Epidermal melanocyte (primary cell): ENCODE results near the gene RPL31.
A peak's percentile ranks its signal among the peaks of the same experiment; 100 is the strongest.

Source experiments
- DNase-seq: peaks from one replicate; pipeline ENCODE4 v3.0.0; 2011; ENCODE audit warnings: low spot score; ENCODE audit not compliant: insufficient read length

The RPL31 gene

DNA sequence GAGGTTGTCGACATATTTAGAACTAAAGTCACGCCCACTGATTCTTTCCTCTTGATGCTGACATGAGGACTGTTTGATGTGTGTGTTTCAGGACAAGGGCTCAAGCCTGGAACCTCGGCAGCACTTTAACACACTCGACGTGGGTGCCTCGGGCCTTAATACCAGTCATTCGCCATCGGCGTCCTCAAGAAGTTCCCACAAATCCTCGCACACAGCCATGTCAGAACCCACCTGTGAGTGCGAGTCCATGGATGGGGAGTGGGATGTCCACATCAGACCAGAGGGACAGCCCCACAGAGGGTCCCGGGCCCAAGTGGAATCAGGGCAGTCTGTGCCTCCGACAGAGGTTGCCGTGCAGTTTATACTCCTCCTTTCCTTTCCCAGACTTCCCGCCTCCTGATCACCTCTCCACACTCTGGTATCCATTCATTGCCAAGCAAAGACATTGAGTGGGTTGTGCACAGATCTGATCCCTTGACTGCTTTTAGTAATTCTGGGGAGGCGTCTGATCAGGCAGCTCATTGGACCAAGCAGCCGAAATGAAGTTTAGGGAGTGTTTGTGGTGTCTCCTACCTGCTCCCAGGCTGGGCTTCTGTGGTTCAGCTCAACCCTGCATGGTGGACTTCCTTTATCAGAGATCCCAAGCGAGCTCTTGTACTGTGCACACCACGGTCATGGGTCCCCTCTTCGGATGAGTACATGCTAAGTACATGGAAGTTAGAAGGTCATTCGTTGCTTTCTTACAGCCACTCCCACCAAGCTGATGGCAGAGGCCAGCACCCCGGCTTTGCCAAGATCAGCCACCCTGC lies 27.2 kb upstream of the RPL31 start:
- no peak for DNase-seq

DNA sequence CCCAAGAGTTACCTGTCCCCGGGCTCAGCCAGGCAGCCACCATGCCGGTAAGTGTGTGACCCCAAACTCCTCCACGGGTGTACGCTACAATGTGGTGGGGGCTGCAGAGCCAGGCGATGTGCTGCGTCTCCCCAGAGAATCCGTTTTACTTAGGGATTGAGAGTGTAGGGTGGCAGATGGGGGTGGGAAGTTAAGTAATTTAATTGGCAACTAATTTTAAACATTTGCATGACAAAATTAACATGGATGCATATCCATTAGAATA lies 26.6 kb upstream of the RPL31 start:
- no peak for DNase-seq

DNA sequence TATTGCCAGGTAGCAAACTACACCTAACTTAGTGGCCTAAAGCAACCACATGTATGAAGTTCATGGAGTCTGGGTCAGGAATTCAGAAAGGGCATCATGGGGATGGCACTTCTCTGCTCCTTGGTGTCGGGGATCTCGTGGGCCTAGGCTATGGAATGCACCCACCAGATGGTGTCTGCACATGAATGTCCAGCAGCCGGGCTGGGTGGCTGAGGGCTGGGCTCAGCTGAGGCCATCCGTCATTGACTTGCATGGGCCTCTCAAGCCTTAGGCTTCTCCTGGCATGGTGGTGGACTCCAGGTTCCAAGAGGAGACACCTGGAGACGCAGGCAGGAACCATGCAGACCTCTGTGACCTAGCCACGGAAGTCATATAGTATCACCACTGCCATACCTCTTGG lies 26.0 kb upstream of the RPL31 start:
- DNase-seq = no peak

DNA sequence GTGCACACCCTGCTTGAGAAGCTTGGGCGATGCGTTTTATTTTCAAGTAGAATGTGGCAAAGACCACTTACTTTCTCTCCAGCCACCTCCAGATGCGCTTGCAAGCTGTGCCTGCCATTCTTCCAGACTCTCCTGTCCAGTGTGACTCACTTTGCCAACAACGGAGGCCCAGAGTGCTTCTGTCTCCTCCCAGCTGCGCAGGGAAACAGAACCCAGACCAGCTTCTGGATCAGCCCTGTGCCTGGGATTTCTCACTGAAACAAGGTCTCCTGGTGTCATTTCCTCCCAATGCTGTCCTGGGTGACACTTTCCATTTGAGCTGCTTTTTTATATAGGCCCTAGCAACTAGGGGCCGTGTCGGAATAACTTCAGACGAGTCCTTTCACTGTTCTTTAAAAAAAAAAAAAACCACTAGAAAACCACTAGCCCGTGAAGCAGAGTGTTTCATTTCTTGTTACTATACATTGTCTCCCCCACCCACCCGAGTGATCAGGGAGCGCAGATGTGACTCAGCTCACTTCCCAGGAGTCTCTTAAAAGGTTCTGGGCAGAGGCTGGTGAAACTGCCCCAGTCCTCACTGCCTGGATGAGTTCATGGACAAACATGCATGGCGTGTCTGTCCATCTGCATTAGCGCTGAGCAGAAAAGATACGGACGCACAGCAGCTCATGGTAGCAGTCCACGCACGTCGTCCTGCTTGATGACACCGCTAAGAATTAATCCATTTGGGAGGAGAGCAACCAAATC lies 25.3 kb upstream of the RPL31 start:
- no peak for DNase-seq

DNA sequence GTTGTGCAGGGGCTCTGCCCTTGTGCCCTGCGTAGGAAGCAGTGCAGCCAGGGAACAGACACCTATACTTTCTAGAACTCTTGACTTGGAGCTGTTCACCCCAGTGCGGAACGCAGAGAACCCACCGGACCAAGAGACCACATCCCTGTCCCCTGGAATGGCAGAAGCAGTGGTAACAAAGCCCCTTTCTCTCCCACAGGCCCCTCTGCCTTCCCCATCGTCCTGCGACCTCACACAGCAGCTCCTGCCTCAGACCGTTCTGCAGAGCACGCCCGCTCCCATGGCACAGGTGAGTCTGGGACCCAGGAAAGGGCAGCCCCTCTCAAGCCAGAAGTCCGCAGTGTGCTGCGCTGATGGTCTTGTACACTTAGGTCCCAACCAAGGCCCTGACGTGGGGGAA lies 24.6 kb upstream of the RPL31 start:
- no peak for DNase-seq

DNA sequence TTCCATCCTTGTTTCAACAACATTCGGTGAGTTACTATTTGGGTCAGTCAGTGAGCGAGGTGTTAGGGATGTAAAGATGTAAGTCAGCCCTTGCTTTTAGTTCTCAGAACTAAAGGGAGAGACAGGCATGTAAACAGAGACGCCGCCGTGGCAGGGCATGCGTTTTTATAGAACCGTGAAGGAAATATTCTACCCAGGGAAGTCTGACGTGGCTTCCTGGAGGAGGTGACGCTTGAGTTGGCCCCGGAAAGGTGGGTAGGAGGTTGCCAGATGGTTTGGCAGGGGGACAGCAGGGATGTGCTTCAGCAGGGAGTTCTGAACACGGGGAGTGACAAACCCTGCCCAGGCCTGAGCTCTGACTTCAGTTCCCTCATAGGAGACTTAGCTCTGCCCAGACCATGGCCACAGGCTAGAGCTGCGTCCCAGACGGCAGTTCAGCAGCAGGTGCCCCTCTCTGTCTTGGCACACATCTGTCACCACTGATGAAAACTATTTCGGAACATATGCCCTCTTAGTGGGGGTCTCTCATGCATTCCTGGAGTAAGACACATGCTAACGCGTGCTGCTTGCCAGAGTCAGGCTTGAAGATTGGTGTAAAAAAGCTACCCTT lies 23.4 kb upstream of the RPL31 start:
- DNase-seq = no peak

DNA sequence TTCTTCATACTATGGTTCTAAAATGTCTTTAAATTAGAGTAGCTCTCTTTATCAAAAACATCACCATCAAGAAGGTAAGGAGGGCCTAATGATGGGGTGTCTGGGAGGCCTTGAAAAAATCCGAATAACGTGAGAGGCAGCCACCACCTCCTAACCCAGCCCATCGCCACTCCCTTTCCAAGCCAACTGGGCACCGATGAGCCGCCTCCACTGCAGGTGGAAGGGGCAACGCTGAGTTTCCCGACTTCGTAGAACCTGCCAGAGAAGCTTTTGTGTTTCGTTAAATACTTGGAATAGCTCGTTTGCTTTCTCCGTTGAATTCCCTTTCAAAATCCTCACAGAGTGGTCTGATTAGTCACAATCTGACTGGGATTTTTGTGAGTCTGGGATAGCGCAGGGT lies 22.0 kb upstream of the RPL31 start:
- DNase-seq = no peak

DNA sequence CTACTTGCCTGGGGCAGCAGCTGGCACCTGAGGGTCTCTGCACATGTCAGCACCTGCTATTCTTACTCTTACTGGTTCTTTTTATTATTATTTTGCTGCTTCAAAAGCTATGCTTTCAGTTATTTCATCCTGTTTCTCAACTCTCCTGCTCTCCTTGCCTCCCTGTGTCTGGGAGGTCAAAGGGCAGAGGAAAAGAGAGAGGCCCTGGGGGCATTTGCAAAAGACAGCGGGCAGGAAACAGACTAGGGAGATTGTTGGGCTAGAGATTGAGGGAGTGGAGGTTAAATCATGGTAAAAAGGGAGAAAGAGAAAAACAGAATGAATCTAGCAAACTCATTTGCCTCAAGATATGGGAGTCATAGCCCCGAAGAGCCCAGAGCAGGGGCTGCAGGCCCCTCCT lies 21.1 kb upstream of the RPL31 start:
- DNase-seq = no peak

DNA sequence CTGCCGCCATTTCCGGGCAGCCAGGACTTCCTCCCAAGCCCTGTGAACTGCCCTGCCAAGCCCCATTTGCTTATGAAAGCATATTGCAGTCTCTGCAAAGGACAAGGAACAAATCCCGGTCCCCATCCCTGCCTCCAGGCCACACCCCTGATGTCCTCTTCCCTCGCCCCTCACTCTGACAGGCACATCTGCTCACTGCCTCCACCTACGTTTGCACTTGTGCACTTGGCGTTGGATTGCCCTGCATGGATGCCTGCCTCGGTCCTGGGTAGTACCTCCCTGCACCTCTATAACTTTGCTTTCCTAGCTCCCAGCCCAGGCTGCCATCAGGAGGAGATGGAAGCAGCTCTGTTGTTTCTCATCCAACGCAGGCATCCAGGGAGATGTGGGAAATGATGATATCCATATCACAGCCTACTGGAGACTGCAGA lies 19.6 kb upstream of the RPL31 start:
- DNase-seq = no peak

DNA sequence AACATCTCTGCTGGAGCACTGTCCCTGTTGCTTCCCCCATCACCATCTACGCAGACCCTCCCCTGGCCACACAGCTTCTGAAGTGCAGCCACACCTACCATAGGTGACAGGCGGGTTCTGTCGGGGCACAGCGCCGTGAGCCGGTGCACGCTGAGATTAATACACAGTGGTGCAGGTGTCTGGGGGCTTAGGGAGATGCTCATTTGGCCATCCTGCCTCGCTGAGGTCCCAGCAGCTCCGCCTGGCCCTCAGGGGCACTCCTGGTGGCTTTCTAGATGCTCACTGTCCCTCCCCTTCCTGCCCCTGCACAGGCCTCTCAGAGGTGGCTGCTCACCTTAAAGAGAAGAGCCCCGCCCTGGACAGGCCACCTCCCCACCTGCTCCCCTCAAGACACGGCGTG lies 18.9 kb upstream of the RPL31 start:
- DNase-seq = no peak

DNA sequence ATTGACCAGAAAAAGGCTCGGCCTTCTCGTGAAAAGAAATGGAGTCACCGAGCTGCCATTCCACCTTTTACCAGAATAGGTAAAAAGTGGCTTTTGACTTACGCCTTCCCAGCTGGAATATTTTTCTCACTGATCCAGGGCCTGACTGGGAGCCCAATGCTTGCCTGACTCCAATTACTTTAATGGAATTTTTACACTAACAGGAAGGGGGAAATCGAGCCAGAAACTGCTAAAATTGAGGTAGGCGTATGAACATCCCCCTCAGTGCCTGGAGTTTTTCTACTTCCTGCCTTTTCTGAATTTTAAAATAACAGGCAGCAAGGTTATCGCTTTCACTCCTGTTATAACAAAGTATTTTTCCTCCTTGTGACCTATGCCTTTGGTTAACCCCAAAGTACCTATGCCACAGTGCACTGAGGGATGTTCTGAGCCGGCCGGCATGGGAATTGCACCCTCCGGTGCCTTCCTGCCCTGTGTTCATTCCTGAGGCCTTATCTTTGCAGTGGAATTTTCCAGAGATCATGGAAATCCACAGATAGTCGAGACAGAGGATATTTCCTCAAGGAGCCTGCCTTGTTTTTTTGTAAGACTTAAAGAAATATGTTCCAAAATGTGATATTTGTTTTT lies 18.3 kb upstream of the RPL31 start:
- no peak for DNase-seq

DNA sequence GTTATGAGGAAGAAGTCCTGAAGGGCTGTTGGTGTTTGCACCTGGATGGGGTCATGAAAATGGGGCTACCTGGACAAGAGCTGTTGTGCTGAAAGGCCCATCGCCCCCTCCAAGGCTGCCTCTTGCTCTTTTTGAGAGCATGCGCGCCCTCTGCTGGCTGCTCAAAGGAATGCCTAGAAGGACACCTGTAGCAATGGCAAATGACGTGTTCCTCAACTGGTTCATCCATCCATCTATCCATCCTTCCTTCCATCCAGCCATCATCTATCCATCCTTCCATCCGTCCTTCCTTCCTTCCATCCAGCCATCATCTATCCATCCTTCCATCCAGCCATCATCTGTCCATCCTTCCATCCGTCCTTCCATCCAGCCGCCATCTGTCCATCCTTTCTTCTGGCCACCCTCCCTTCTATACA lies 17.2 kb upstream of the RPL31 start:
- DNase-seq = peak; percentile 45

DNA sequence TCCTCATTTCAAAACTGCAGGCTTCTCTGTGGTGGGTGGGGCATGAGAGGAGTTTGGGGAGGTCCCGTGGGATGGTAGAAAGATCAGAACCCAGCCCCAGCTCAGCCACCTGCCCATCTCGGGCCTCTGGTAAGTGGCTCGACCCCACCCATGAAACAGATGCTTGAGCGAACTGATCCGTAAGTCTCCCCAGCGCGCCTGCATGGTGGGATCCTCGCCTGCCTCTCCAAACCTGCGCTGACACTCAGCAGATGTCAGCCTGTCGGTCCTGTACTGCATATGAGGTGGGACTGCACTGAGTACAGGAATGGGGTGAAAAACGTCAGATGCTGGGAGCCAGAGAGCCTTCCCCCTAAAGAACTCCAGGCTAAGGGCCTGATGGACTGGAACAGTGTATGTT lies 15.9 kb upstream of the RPL31 start:
- no peak for DNase-seq

DNA sequence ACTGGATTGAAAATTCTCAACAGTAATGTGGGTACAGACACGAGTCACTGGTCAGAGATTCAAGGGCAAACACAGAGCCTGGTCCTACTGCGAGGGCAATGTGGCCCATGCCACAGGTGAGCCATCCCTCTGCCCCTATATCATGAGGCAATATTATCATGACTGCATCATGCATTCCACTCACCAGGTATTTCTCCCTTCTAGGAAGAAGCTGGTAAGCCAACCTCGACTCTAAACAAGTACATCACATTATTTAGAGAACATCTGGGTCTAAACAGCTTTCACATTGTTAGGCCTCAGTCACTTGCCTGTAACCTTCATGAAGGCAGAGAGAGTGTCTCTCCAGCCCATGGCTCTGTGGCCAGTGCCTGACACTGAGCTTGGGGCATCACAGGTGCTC lies 14.6 kb upstream of the RPL31 start:
- no peak for DNase-seq

DNA sequence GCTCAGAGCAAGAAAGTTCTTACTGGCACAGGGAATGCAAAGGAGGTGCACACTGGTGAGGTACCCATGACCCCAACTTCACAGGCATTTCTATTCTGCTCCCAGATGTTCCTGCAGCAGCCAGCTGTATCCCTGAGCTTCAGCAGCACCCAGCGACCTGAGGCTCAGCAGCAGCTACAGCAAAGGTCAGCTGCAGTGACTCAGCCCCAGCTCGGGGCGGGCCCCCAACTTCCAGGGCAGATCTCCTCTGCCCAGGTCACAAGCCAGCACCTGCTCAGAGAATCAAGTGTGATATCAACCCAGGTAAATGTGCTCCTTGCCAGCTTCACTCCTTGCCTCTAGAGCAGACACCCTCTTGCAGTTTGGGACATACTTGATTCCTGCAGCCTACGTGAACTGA lies 14.1 kb upstream of the RPL31 start:
- DNase-seq = no peak

DNA sequence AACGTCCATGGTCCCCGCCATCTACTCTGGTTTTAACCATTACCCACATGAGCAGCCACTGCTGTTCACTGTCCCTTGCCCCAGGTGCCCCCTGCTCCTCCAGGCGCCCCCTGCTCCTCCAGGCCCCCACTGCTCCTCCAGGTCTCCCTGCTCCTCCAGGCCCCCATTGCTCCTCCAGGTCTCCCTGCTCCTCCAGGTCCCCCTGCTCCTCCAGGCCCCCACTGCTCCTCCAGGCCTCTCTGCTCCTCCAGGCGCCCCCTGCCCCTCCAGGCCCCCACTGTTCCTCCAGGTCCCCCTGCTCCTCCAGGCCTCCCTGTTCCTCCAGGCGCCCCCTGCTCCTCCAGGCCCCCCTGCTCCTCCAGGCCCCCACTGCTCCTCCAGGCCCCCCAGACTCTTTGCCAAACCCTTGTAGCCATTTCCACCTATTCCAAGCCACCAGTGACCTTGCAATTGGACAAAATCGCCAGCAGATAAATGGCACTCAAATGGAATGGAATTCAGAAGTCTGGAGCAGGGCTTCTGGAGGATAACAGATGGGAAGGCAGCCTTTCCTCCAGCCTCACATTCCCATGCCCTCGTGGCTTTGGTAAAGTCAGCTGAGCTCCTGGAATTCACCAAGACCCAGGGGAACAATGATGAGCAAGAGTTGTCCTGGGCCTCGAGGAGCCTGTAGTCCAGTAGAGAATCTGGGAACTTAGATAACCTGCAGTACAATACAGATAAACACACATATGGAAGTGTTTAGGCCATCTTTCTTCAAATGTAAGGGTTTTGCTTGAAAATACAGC lies 13.3 kb upstream of the RPL31 start:
- peak; percentile 80 for DNase-seq

DNA sequence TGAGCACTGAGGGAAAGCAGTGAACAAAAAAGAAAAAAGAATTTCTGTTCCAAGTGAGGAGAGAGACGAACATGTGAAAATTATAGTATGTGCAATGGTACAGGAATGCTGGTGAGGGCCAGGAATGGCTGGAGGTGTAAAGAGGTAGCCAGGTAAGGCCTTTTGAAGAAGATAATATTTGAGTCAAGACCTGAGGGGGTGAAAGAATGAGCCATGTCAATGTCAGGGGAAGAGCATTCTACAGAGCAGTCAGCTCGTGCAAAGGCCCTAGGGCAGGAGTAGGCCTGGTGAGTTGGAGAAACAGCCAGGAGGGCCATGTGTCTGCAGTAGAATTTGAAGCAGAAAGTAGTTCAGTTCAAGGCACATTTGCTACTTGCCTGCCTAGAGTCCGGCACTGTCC lies 12.4 kb upstream of the RPL31 start:
- no peak for DNase-seq

DNA sequence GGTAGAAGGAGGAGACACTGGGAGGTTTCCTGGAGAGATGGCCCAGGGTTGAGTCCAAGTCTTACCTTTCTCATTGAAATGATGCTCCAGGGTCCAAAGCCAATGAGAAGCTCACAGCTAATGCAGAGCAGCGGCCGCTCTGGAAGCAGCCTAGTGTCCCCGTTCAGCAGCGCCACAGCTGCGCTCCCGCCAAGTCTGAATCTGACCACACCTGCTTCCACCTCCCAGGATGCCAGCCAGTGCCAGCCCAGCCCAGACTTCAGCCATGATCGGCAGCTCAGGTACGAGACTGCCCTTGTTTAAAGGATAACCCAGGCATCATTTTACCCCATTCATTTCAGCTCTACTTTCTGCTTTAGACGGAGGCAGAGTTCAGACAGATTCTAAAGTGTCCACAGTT lies 11.9 kb upstream of the RPL31 start:
- DNase-seq = no peak

DNA sequence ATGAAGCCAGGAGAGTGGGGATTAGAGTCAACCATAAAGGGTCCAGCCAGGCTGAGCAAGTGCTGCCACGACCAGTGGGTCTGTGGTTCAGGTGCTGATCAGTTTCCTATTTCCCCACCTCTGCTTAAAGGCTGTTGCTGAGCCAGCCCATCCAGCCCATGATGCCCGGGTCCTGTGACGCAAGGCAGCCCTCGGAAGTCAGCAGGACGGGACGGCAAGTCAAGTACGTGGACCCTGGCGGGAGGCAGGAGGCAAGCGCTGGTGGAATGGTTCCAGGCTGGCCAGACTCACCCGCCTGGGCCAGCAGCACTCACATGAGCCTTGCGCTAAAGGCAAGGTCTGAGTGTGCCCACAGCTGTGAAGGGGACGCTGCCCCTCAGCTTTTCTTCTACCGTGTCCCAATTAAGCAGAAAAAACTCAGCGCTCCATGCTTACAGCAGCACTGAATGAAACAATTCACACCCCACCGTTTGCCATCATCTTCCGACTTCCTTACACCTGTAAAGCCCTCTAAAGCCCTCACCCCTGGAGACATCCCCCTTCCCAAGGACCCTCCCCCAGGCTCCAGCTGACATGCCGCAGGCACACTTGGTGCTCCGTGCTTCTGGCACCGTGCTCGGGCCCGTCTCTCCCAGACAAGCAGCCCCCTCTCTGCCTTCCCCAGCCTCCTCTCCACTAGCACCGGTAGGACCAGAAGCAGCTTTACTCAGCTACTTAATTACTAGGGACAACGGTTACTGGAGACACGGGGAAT lies 11.3 kb upstream of the RPL31 start:
- DNase-seq = no peak

DNA sequence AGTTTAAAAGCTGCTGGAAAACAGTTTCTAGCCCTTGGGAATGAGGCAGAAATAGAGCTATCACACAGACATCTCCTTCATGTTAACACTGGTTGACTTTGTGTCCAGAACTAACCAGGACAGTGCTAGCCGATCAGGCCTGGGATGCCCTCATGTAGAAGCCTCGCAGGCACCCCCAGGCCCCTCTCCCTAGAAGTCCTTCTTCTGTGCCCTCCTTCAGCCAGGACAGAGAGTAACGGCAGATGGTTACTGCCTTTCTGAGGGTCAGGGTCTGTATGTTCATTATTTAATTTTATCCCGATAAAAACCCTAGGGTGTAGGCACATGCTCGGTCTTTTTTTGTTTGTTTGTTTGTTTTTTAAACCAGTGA lies 10.7 kb upstream of the RPL31 start:
- DNase-seq = no peak

DNA sequence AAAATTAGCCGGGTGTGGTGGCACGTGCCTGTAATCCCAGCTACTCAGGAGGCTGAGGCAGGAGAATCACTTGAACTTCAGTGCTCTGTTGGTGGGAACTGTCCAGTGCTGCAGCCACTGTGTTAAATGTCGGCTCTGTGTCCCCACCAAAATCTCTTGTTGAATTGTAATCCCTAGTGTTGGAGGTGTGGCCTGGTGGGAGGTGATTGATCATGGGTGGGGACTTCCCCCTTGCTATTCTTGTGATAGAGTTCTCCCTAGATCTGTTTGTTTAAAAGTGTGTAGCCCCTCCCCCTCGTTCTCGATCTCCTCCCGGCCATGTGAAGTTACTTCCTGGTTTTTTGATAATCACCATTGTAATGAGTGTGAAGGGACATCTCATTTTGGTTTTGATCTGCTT lies 9.8 kb upstream of the RPL31 start:
- no peak for DNase-seq
